ENCODE data around the gene FBXO42. TPM values are rescaled to one million over a fixed set of nuclear protein-coding genes. Genes with fewer than 3 reads are reported as not detected.
A peak's percentile ranks its signal among the peaks of the same experiment; 100 is the strongest.

Gene FBXO42
- total RNA-seq, 6 donors from 2014 or later, result 20.8 to 41.9 (median 24.0) TPM

DNA sequence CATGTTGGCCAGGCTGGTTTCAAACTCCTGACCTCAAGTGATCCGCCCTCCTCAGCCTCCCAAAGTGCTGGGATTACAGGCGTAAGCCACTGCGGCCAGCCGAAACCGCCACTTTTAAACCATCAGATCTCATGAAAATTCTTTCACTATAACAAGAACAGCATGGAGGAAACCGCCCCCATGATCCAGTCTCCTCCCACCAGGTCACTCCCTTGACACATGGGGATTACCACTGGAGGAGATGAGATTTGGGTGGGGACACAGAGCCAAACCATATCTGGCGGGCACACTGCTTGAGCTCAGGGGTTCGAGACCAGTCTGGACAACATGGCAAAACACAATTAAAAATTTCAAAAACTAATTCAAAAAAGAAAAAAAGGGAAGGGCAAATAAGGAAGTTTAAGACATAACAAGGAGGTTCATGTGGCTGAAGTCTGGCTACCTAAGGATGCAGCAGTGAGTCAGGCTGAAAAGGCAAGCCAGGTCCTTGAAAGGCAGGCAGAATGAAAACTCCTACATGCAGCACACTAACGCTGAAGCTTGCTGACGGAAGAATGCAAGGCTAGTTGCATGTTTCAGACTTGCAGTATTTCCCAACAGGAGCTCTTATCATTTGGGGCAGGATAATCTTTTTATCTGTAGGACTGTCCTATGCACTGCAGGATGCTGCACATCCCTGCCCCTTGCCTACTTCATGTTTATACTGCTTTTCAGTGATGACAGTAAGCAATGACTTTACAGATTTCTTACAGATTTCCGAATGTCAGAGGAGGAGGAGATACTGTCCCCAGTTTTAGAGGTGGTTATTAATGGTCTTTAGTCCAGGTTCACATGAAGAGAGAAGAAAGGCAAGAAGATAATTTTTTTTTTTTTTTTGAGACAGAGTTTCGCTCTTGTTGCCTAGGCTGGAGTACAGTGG is 49.3 kb downstream of the FBXO42 start:
- H3K27me3 ChIP-seq, result no peaks in the 10 kb centered on the region
- no peak for DNase-seq
- TF ChIP-seq EP300 (IDR thresholded peaks at IDR 0.05) (no peak), POLR2AphosphoS5 (IDR thresholded peaks at IDR 0.05) (no peak), POLR2A (IDR thresholded peaks at IDR 0.05) (no peak), CTCF (IDR thresholded peaks at IDR 0.05) (no peak)
- H3K9me3 ChIP-seq, result no peaks in the 10 kb centered on the region
- WGBS, 2 donors, result 89 to 93% methylated on average over 12 of the region's 12 CpGs
- H3K27ac ChIP-seq, result no peak overlapping the region
- ATAC-seq (ENCODE audit: low FRiP score in 2 of 2), result no peak
- H3K4me3 ChIP-seq, result no peak overlapping the region
- peaks cover 0 to 11% (median 5%) of the 10 kb centered on the region in 4 donors for H3K4me1 ChIP-seq
- H3K36me3 ChIP-seq, result peaks cover 14 to 66% (median 43%) of the 10 kb centered on the region in 4 donors

GRCh38 chr1:16300436-16300835 is 51.8 kb downstream of the FBXO42 start:
- 81 to 85% methylated on average over 3 of the region's 3 CpGs for WGBS, 2 donors
- Histone ChIP-seq H3K27me3 (no peaks in the 10 kb centered on the region), H3K36me3 (peaks cover 12 to 52% (median 37%) of the 10 kb centered on the region in 4 donors), H3K4me3 (no peak overlapping the region), H3K27ac (no peak overlapping the region), H3K4me1 (peaks cover 0 to 12% (median 5%) of the 10 kb centered on the region in 4 donors), H3K9me3 (no peaks in the 10 kb centered on the region)
- no peak for DNase-seq
- no peak for TF ChIP-seq POLR2AphosphoS5 (IDR thresholded peaks at IDR 0.05)
- no peak for TF ChIP-seq POLR2A (IDR thresholded peaks at IDR 0.05)
- TF ChIP-seq CTCF (IDR thresholded peaks at IDR 0.05), result no peak
- no peak for TF ChIP-seq EP300 (IDR thresholded peaks at IDR 0.05)
- ATAC-seq (ENCODE audit: low FRiP score in 2 of 2), result no peak

DNA sequence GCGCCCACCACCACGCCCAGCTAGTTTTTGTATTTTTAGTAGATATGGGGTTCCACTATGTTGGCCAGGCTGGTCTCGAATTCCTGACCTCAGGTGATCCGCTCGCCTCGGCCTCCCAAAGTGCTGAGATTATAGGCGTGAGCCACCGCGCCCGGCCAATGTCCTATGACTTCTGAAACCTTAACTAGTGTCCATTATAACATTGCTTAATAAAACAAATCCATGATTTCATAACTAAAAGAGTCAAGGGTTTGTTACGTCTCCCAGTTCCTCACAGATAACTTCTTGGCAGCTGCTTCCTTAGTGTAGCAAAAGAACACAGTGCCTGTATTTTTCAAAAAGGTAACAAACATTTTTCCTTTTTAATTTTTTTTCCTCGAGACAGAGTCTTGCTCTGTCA is 53.6 kb downstream of the FBXO42 start:
- peaks cover 0 to 42% (median 21%) of the 10 kb centered on the region in 4 donors for H3K36me3 ChIP-seq
- peak in 1 of 2 donors; percentile 24 for DNase-seq
- 77 to 78% methylated on average over 12 of the region's 12 CpGs for WGBS, 2 donors
- no peaks in the 10 kb centered on the region for H3K9me3 ChIP-seq
- no peak overlapping the region for H3K4me3 ChIP-seq
- peaks cover 0 to 17% (median 10%) of the 10 kb centered on the region in 4 donors for H3K4me1 ChIP-seq
- peak overlapping the region in 2 of 4 donors; percentile 31 to 49 for H3K27ac ChIP-seq
- TF ChIP-seq CTCF (IDR thresholded peaks at IDR 0.05) (no peak), POLR2AphosphoS5 (IDR thresholded peaks at IDR 0.05) (no peak), EP300 (IDR thresholded peaks at IDR 0.05) (no peak)
- ATAC-seq (ENCODE audit: low FRiP score in 2 of 2), result peak in 1 of 2 donors; percentile 29
- no peaks in the 10 kb centered on the region for H3K27me3 ChIP-seq

- DNase-seq (no peak), ATAC-seq (ENCODE audit: low FRiP score in 2 of 2) (no peak)
- TF ChIP-seq EP300 (IDR thresholded peaks at IDR 0.05) (no peak), POLR2A (IDR thresholded peaks at IDR 0.05) (no peak), POLR2AphosphoS5 (IDR thresholded peaks at IDR 0.05) (no peak), CTCF (IDR thresholded peaks at IDR 0.05) (no peak)
- Histone ChIP-seq H3K4me3 (no peak overlapping the region), H3K4me1 (peaks cover 0 to 21% (median 10%) of the 10 kb centered on the region in 4 donors), H3K27me3 (no peaks in the 10 kb centered on the region), H3K27ac (no peak overlapping the region), H3K36me3 (peaks cover 0 to 23% (median 7%) of the 10 kb centered on the region in 4 donors), H3K9me3 (no peaks in the 10 kb centered on the region)
- WGBS, 2 donors, result 82 to 88% methylated on average over 4 of the region's 4 CpGs
Observed at GRCh38 chr1:16296643-16297042, 55.6 kb downstream of the FBXO42 start.

All from upper lobe of left lung (tissue), 6 donors.